HG03571 (cell line): ENCODE measurements around the gene ISG15.

Experiments used
- ATAC-seq: cut with Tn5 transposase; IDR thresholded peaks from one replicate; pipeline ENCODE4 v1.9.1; 2021; ENCODE audit not compliant: unreplicated experiment

ISG15 gene

DNA sequence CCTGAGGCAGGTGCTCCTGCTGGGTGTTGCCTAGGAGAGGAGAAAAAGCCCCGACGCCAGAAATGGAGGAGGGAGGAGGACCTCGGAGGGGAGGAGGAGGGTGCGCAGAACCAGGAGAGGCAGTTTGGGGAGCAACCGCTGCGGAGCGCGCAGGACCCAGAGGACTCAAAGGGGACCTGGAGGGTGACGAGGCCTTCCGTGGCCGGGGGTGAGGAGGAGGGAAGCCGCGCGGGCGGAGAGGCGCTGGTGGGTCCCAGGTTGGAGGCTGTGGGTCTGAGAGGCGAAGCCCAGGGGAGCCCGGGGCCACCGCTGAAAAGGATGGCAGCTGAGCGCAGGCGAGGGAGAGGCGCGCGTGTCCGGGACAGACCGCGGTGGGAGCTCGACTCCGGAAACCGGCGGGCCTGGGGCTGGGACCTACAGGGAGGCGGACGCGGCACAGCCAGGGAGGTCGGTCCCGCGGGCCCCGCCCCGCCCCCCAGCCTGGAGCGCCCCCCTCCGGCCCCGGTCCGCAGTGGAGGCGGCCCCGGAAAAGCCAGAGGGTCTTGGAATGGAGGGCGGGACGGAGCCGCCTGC, 45.7 kb downstream of the ISG15 start:
- ATAC-seq = peak; percentile 25

DNA sequence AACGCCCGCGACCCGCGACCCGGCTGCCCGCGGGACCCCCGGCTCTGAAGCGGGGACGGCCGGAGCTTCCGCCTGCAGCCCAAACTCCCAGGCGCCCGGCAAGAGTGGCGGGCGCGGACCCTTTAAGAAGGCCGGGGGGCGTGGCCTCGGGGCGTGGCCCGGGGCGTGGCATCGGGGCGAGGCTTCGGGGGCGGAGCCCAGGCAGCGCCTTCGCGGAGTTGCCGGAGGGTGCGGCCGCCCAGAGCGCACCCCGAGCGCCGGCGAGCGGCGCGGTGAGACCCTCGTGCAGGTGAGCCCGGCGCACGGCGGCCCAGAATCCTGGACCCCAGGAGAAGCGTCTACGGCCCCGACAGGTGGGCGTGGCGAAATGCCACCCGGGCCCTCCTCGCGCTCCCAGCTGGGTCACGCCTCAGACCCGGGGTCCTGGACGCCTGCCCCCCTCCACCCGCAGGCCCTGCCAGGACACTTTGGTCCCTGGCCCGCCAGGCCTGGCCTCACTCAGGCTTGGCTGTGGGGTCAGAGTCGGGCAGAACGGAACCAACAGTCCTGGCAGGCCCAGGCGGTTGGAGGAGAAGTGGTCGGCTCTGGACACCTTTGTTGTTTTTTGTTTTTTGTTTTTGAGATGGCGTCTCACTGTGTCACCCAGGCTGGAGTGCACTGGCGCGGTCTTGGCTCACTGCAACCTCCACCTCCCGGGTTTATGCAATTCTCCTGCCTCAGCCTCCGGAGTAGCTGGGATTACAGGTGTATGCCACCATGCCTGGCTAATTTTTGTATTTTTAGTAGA, 46.4 kb downstream of the ISG15 start:
- peak; percentile 53 for ATAC-seq

DNA sequence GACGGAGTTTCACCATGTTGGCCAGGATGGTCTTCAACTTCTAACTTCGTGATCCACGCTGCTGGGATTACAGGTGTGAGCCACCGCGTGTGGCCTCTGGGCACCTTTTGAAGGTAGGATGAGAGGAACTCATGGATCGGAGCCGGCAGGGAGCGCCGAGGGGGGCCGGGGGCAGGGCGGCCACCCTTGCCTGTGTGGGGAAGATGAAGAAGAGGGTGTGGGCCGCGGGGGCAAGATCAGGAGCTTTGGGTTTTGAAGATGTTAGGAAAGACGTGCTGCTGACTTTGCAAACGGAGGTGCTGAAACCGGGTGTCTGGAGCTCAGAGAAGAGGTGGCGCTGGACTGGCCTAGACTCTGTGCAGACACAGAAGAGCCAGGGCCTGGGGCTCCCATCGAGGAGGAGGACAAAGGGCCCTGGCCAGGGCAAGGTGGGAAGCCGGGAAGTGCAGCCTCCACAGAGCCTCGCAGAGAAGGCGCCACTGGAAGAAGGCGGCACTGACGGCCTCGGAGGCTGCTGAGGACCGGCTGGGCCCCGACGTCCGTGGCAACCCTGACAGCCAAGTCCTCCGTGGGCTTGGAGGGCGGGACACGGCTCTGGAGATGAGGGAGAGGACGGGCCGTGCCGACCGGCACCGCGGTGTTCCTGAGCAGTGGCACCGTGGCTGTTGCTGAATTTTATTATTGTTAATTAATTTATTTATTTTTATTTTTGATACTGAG, 47.1 kb downstream of the ISG15 start:
- no peak for ATAC-seq

DNA sequence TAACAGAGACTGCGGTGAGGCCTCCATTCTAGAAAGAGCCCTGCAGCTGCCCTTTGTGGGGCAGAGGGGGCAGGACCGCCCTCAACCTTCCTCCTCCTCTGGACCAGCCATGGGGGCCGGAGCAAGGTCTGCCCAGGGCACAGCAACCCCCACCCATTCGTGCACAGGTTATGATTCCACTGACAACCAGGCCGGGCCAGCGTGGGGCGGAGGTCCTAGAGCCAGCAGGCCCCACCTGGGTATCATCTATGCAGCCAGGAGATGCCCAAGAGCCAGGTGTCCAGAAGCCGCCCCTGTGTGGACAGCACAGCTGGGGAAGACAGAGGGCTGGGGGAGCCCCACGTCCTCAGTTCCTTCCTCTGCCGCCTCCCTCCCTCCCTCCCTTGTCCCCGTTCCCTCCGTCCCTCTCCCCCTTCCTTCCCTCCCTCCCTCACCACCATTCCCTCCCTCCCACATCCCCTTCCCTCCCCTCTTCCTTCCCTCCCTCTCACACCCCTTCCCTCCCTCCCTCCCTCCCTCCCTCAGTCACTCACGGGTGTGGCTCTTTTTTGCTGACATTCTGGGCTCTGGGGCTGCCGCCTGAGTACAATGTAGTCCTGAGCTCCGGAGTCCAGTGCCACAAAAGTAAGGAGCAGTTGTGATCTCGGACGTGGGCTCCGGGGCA, 48.5 kb downstream of the ISG15 start:
- no peak for ATAC-seq

DNA sequence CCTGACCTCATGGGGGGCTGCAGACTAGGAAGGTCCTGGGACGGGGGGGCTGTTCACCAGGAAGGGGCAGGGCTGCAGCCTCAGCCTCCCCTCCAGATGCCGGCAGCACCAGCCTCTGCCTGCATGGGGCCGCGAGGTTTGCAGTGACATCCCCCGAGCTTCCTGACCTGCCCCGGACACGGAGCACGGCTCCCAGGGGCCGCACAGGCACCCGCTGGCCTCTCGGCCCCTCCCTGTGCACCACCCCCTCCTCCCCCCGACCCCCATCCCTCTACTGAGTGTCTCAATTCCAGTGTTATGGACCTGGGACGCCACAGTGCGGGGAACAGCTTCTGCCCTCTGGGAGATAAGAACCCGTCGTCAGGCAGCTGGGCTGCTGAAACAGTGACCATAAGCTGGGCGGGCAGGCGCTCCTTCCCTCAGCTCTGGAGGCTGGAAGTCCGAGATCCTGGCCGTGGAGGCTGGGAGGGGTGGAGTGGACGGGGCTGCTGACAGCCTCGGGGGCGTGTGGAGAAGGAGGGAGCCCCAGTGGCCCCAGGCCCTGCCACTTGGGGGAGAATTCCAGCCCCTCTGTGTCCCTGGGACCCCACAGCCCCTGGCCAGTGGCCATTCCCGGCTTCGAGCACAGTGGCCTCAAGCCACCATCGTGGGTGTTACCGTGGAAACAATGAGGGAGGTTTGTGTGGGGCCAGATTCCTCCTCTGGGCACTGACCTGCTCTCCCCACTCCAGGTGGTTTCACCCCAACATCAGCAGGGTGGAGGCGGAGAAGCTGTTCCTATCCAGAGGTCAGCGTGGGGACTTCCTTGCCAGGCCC, 49.3 kb downstream of the ISG15 start:
- ATAC-seq = no peak

DNA sequence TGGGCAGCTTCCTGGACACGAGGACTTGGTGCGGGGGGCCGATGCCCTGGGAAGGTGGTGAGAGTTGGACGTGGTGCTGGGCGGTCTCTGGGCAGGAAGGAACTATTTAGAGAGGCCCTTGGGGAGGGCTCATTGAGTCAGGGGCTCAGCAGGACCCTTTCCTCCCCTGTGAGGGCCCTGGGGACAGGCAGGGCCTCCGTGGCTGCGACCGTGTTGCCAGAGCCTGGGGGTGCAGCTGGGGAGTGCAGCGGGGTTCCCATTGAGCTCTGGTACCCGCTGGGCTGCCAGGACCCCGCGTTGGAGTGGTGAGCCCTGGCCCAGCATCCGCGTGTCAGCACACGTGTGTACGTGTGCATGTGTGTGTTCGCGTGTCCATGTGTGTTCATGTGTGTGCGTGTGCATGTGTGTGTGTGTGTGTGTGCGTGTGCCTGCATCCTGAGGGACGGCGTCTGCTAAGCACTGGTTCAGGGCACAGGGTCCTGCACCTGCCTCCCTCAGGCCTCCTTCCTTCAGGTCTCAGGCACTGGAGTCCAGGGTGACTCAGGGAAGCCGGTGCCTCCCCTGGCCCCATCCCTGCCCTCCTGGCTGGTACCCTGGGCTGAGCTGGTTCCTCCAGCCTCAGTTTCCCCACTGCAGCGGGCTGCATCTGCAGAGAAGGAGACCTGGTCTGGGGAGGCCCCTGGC, 50.1 kb downstream of the ISG15 start:
- no peak for ATAC-seq
